NCI-H1048 (cell line): ENCODE data around the gene MAP1S.

Experiments used
- DNase-seq: peaks from one replicate; lab custom pipeline; 2025; lab: John Stamatoyannopoulos, UW

Gene MAP1S

GRCh38 chr19:17688853-17689595, 30.3 kb upstream of the MAP1S start:
- no peak for DNase-seq

DNA sequence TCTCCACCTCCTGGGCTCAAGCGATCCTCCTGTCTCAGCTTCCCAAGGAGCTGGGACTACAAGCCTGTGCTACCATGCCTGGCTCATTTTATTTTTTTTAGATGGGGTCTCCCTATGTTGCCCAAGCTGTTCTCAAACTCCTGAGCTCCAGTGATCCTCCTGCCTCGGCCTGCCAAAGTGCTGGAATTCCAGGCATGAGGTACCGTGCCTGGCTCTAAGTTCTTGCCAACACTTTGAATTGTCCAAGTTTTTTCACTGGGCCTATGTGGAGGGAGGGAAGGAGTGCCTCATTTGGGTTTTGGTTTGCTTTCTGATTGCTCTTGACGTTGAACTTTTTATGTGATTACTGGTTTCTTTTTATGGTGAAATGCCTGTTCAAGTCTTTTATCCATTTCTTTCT, 26.7 kb upstream of the MAP1S start:
- DNase-seq: no peak

- DNase-seq: no peak
Observed at GRCh38 chr19:17695198-17695597, 24.1 kb upstream of the MAP1S start.

- no peak for DNase-seq
Observed at GRCh38 chr19:17703824-17704463, 15.3 kb upstream of the MAP1S start.

GRCh38 chr19:17706750-17707181, 12.5 kb upstream of the MAP1S start:
- no peak for DNase-seq

- no peak for DNase-seq
Observed at GRCh38 chr19:17711851-17712250, 7.4 kb upstream of the MAP1S start.

DNA sequence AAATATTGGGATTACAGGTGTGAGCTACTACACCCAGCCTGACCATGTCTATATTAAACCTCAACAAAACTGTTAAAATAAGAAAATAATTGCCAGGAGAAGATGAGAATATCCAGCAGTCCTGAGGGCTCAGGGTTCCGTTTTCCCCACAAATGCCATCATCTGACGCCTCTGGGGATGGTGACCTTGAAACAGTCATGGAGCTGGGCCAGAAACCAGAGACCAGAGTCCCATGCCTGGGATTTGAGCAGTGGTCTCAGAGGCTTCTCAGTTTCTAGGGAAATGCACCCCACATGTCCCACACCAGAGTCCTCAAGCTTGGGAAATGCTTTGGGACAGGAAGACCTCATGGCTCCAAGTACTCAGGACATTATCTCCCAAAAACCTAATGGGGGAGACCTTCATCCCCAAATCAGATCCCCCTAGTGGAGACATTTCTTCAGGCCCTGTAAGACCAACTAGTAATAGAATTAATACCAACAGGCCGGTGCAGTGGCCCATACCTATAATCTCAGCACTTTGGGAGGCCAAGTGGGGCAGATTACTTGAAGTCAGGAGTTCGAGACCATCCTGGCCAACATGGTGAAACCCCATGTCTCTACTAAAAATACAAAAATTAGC, 2.9 kb upstream of the MAP1S start:
- no peak for DNase-seq

DNA sequence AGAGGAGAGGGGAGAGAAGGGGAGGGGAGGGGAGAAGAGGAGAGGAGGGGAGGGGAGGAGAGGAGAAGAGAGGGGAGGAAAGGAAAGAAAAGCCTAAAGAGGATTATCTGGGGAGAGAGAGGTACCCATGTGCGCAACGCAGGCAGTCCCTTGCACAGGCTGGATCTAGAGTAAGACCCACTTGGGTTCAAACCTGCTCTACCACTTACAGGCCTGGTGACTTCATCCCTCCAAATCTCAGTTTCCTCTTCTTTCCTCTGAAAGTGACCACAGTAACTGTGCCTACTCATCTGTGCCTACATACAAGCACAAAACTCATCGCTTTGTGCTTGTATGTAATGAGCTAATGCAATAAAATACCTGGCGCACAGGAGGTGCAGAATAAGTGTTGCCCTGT, 732 bp upstream of the MAP1S start:
- DNase-seq: no peak

- no peak for DNase-seq
Observed at GRCh38 chr19:17719730-17720400, 585 bp downstream of the MAP1S start.

GRCh38 chr19:17720440-17720839, 1.2 kb downstream of the MAP1S start:
- no peak for DNase-seq

DNA sequence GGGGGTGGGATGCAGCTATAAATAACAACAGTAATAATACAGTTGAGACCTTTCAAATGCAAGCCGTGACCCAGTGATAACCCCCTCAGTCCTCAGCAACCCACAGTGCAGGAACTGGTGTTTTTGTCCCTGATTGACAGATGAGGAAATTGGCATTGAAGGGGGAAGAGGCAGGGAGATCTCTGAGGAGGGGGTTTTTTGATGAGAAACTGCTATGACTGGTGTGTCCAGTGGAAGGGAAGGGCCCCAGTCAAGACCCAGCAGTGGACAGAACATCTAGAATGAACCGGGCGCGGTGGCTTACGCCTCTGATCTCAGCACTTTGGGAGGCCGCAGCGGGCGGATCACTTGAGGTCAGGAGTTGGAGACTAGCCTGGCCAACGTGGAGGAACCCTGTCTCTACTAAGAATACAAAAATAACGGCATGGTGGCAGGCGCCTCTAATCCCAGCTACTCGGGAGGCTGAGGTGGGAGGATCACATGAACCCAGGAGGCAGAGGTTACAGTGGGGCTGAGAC, 1.9 kb downstream of the MAP1S start:
- DNase-seq: no peak

DNA sequence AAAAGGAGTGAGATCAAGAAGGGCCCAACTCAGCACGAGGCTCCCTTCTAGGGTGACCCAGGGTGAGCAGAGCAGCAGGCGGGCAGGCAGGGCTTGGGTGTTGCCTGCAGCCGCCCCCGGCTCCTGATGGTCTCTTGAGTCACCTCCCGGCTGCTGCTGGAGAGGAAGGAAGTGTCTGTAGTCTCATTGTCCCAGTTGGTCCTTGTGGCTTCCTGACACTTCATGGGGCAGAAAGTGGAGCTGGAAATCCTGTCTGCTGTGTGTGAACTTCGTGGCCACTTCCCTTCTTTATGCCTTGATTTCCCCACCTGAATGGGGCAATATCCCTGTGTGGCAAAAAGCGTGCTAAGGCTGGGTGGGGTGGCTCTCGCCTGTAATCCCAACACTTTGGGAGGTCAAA, 2.5 kb downstream of the MAP1S start:
- DNase-seq: no peak

GRCh38 chr19:17722655-17723240, 3.5 kb downstream of the MAP1S start:
- DNase-seq: no peak

DNA sequence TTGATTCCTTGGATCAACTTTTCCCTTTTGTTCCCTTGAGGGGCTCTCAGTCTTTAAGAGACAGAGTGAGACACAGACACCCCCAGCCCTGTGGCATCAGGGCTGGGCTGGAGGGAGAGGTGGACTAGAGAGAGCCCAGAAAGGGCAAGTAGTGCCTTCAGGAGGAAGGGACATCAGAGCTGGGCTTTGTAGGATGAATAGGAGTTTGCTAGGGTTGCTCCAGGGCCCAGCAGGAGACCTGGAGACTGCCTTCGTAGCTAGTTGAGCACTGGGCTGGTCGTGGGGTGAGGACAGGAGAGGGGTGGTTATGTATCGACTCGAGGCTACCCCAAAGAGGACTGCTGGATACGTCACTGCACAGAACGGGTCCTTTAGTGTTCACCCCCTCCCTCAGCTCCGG, 5.4 kb downstream of the MAP1S start:
- DNase-seq: no peak

GRCh38 chr19:17725422-17726078, 6.3 kb downstream of the MAP1S start:
- DNase-seq: no peak

- no peak for DNase-seq
Observed at GRCh38 chr19:17726136-17726741, 7.0 kb downstream of the MAP1S start.

GRCh38 chr19:17726964-17727773, 7.9 kb downstream of the MAP1S start:
- no peak for DNase-seq

DNA sequence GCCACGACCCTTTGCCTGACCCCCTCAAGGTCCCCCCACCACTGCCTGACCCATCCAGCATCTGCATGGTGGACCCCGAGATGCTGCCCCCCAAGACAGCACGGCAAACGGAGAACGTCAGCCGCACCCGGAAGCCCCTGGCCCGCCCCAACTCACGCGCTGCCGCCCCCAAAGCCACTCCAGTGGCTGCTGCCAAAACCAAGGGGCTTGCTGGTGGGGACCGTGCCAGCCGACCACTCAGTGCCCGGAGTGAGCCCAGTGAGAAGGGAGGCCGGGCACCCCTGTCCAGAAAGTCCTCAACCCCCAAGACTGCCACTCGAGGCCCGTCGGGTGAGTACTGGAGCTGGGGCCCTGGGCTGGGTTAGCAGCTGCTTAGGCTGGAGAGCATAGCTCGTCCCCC, 8.6 kb downstream of the MAP1S start:
- DNase-seq: no peak

- DNase-seq: no peak
Observed at GRCh38 chr19:17733127-17733526, 13.8 kb downstream of the MAP1S start.

DNA sequence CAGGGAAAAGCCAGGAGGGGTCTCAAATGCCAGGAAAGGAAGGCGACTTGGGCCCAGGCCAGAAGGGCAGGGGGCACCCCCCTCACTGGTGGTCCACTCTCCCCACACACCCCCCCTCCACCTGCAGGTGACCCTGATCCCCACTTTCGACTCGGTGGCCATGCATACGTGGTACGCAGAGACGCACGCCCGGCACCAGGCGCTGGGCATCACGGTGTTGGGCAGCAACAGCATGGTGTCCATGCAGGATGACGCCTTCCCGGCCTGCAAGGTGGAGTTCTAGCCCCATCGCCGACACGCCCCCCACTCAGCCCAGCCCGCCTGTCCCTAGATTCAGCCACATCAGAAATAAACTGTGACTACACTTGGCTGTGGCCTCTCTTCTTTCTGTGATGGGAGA, 14.9 kb downstream of the MAP1S start:
- DNase-seq: no peak
